Endothelial cell of umbilical vein (primary cell): Measurements from ENCODE around the gene KRT81. TPM values are rescaled to one million over a fixed set of nuclear protein-coding genes. Genes with fewer than 3 reads are reported as not detected.

Source experiments
- BruUV-seq: library from RNA; stranded (reverse); fragments of 400-500 nt; replicated peaks from 2 replicates; lab custom pipeline; 2021; lab: Mats Ljungman, UMichigan
- CTCF ChIA-PET: fragments of 300-600, 350-600 bp; sonication (Branson Sonifier 250); formaldehyde crosslinking; loops from one replicate; lab custom pipeline; 2021; ENCODE audit warnings: antibody characterized with exemption, inconsistent platforms; lab: Charles Lee
- POLR2A ChIA-PET: fragments of 300-600, 350-600 bp; sonication (Branson Sonifier 250); formaldehyde crosslinking; loops from one replicate; lab custom pipeline; 2021; ENCODE audit warnings: antibody characterized with exemption, inconsistent platforms; lab: Charles Lee
- DNase-seq: peaks from one replicate; pipeline ENCODE4 v3.0.0-alpha.2; 2011; ENCODE audit warnings: low read depth, low spot score
- FAIRE-seq: peaks from 2 replicates; lab custom pipeline; 2011; peaks lifted over from hg19 to GRCh38; lab: Jason Lieb, UNC
- H2AFZ ChIP-seq: 2 replicates; pipeline ENCODE4 v1.6.0; 2012; ENCODE audit warnings: low read depth, low read length, control low read depth, inconsistent platforms
- H3K27ac ChIP-seq: 2 replicates; pipeline ENCODE4 v1.5.1; 2011; ENCODE audit warnings: low read depth, mild to moderate bottlenecking, control low read depth, low read length, moderate library complexity; ENCODE audit not compliant: insufficient read depth
- H3K27me3 ChIP-seq, 2 experiments: 2 replicates each; pipeline versions ENCODE4 v1.6.0 to v1.6.1; 2011; ENCODE audit warnings: low read length in 2 of 2, mixed read lengths in 1 of 2; ENCODE audit not compliant: control insufficient read depth in 2 of 2, insufficient read depth in 2 of 2
- H3K36me3 ChIP-seq, 2 experiments: 2 replicates in 1 of 2; 3 replicates in 1 of 2; pipeline ENCODE4 v1.5.1; 2011; ENCODE audit warnings: low read length in 2 of 2, mild to moderate bottlenecking in 1 of 2, moderate library complexity in 1 of 2; ENCODE audit not compliant: control insufficient read depth in 2 of 2, insufficient read depth in 2 of 2; ENCODE audit errors: extremely low read depth in 1 of 2
- H3K4me1 ChIP-seq: 3 replicates; pipeline ENCODE4 v1.5.1; 2011; ENCODE audit warnings: mild to moderate bottlenecking, low read length; ENCODE audit not compliant: control insufficient read depth, insufficient read depth; ENCODE audit errors: extremely low read depth
- H3K4me2 ChIP-seq: 2 replicates; pipeline ENCODE4 v1.6.1; 2011; ENCODE audit warnings: low read length, control low read depth, mixed read lengths; ENCODE audit not compliant: insufficient read depth
- H3K4me3 ChIP-seq, 3 experiments: fragments of 200-600 bp in 1 of 3; sonication (generic), shearing (Covaris generic) in 1 of 3; replicated peaks in 1 of 3; 2 replicates each; pipeline ENCODE4 v1.5.1; 2011 to 2016; ENCODE audit warnings: control low read depth in 3 of 3, low read length in 3 of 3, mild to moderate bottlenecking in 2 of 3, inconsistent platforms in 1 of 3, low read depth in 1 of 3, moderate library complexity in 1 of 3; ENCODE audit not compliant: insufficient read depth in 1 of 3
- H3K79me2 ChIP-seq: 2 replicates; pipeline ENCODE4 v1.6.0; 2012; ENCODE audit warnings: low read length, inconsistent platforms; ENCODE audit not compliant: control insufficient read depth, insufficient read depth
- H3K9ac ChIP-seq: replicated peaks from 2 replicates; pipeline ENCODE3; 2011; ENCODE audit warnings: low read length, control low read depth; ENCODE audit not compliant: insufficient read depth; ENCODE audit errors: extremely low read depth
- H3K9me1 ChIP-seq: replicated peaks from 3 replicates; pipeline ENCODE4 v1.6.0; 2011; ENCODE audit warnings: mild to moderate bottlenecking, low read length; ENCODE audit not compliant: control insufficient read depth, insufficient read depth; ENCODE audit errors: extremely low read depth
- H3K9me3 ChIP-seq: replicated peaks from 2 replicates; pipeline ENCODE4 v1.5.1; 2012; ENCODE audit warnings: low read length, inconsistent platforms; ENCODE audit not compliant: control insufficient read depth, insufficient read depth
- H4K20me1 ChIP-seq: replicated peaks from 2 replicates; pipeline ENCODE3; 2011; ENCODE audit warnings: mild to moderate bottlenecking, low read length; ENCODE audit not compliant: control insufficient read depth, insufficient read depth; ENCODE audit errors: extremely low read depth
- FOS ChIP-seq: IDR thresholded peaks from 2 replicates; pipeline ENCODE4 v1.6.1; 2011; ENCODE audit warnings: mild to moderate bottlenecking, low read length, moderate library complexity, borderline replicate concordance; ENCODE audit not compliant: insufficient read depth
- GATA2 ChIP-seq: IDR thresholded peaks from 2 replicates; pipeline ENCODE4 v1.7.0; 2011; ENCODE audit warnings: low read depth, mild to moderate bottlenecking, moderate library complexity, mixed read lengths, low read length; ENCODE audit not compliant: insufficient read length, insufficient read depth
- JUN ChIP-seq: IDR thresholded peaks from 2 replicates; pipeline ENCODE4 v1.6.1; 2011; ENCODE audit warnings: borderline replicate concordance, low read depth; ENCODE audit not compliant: insufficient read length, insufficient read depth
- MAX ChIP-seq: IDR thresholded peaks from 2 replicates; pipeline ENCODE4 v1.6.1; 2011; ENCODE audit not compliant: insufficient read depth, insufficient read length
- MYC ChIP-seq: IDR thresholded peaks from one replicate; pipeline ENCODE4 v1.6.1; 2011; ENCODE audit warnings: mild to moderate bottlenecking, low read depth, low read length
- POLR2A ChIP-seq: IDR thresholded peaks from 2 replicates; pipeline ENCODE4 v1.6.1; 2012; ENCODE audit warnings: low read depth, mild to moderate bottlenecking, control low read depth, low read length
- POLR2AphosphoS5 ChIP-seq: IDR thresholded peaks from 2 replicates; pipeline ENCODE4 v1.6.1; 2012; ENCODE audit warnings: low read depth, mild to moderate bottlenecking, control low read depth, low read length, moderate library complexity; ENCODE audit not compliant: insufficient read depth
- dilution Hi-C: fragments of 300-500 bp; cut with MboI; formaldehyde crosslinking; loops from one replicate; pipeline ENCODE4 v1.15.0; 2019; ENCODE audit warnings: low sequenced_read_pairs; ENCODE audit not compliant: extremely low pct_ligation_motif_present
- intact Hi-C: fragments of 100-400 bp; cut with micrococcal nuclease; formaldehyde crosslinking; loops from one replicate; pipeline ENCODE4 v1.10.0; 2022
- polyA plus RNA-seq, 4 experiments: library from polyadenylated mRNA; depleted of rRNA in 3 of 4; stranded (reverse) in 3 of 4; unstranded in 1 of 4; fragments of >200 nt; gene quantifications; 2 replicates each; pipeline versions ENCODE4 v1.2.1 to v1.2.3, GENCODE V29; 2011 to 2012; ENCODE audit warnings: missing spikeins in 1 of 4
- total RNA-seq: library from RNA; stranded (reverse); gene quantifications from 2 replicates; pipeline ENCODE4 v1.2.3, GENCODE V29; 2021

KRT81 gene
- total and polyA plus RNA-seq, 2 donors (not counting 3 experiments of a cell fraction or from before 2014, with no cell fraction given), result not detected

DNA sequence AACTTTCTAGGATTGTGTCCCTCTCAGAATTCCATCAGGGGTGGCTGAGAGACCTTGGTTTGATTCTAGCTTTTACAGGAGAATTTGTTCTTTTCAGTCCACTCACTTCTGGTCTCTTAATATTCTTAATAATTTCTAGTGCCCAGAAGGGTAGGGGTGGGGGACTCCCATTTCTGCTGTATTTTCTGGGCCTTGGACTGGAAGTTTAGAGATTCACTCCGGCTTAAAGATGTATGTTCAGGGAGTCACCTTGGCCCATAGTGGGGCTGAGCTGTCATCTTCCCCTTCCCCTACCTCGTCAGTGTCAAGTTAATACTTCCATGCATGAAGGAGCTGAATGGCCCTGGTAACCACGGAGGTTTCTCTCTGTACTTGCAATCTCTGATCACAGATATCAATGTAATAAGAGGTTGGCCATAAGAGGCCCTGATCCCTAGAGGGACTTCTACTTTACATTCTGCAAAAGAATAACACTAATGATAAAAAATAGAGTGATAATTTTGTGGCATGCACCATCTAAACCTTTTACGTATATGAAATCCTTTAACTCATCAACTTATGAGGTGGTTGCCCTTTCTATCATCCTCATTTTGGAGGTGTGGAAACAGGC, 6.7 kb downstream of the KRT81 start:
- ChIA-PET CTCF (interaction anchor here (0.7 to 2.4 kb wide), 6 partner anchors 9 to 43 kb away, joined by 3 to 9 read pairs (median 4); no protein-coding TSS in a partner anchor), POLR2A (no interaction called here)
- Histone ChIP-seq H3K9ac (no peak overlapping the region), H3K36me3 (no peaks in the 10 kb centered on the region), H3K4me2 (no peak overlapping the region), H3K27ac (no peak overlapping the region), H3K27me3 (no peaks in the 10 kb centered on the region), H3K4me1 (no peaks in the 10 kb centered on the region), H2AFZ (no peak overlapping the region), H3K4me3 (no peak overlapping the region), H3K9me3 (no peaks in the 10 kb centered on the region), H3K79me2 (no peaks in the 10 kb centered on the region), H4K20me1 (no peaks in the 10 kb centered on the region), H3K9me1 (no peaks in the 10 kb centered on the region)
- dilution Hi-C loops, result no loop called here
- BruUV-seq, result no TSS peak
- intact Hi-C loops, result no loop called here
- FAIRE-seq (no peak), DNase-seq (no peak)
- TF ChIP-seq JUN (no peak), POLR2A (no peak), POLR2AphosphoS5 (no peak), GATA2 (no peak), MYC (no peak), MAX (no peak), FOS (no peak)
